ENCODE measurements around the gene HILPDA. TPM values are rescaled to one million over a fixed set of nuclear protein-coding genes. Genes with fewer than 3 reads are reported as not detected.

HILPDA gene
- total and polyA plus RNA-seq, 10 of the 15 experiments (the other 5 are each of a cell fraction or from before 2014, with no cell fraction given): 12.0 to 232 (median 26.4) TPM

DNA sequence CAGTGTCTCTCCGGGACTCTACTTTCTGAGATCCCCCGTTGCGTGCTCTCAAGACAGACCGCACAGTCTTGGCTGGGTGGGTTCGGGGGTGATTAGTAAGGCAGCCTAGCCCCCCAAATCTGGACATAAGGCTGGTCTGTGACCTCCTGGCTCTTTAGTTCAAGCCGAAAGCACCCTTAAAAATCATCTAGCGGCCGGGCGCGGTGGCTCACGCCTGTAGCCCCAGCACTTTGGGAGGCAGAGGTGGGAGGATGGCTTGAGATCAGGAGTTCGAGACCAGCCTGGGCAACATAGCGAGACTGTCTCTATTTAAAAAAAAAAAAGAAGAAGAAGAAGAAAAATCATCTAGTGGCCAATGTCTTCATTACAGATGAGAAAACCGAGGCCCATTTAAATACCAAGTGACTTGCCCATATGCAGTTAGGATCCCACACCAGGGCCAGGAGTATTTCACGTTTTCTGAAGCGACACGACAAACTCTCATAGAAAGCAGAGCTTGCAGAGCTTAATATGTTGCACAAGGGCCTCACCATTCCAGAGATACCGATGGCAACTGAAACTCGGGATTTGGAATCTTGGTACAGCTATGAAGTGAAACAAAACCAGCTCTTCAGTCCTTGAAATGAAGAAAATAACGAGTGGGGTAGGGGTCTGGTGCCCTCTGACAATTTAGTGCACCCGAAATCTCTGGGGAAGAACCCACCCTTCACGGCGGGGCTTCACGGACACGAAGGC lies 703 bp upstream of the HILPDA start:
- peak overlapping the region; percentile 63 for H3K9ac ChIP-seq (ENCODE audit: control insufficient read depth, insufficient read depth, low read length)
- in situ Hi-C loops (cut with MboI) (no loop called here), intact Hi-C loops (cut with micrococcal nuclease; ENCODE audit: unreplicated experiment) (loop anchor here (10.0 kb wide), 1 partner anchor 430 kb away; no protein-coding TSS in a partner anchor)
- H3K27ac ChIP-seq (ENCODE audit: control insufficient read depth, insufficient read depth): peak overlapping the region; percentile 77
- TF ChIP-seq CBX5 (IDR thresholded peaks at IDR 0.05; ENCODE audit: low read depth) (0 out of 2 replicates have a peak, but pooled peaks have one; percentile 3), RELB (IDR thresholded peaks at IDR 0.05; ENCODE audit: low read depth) (peak; percentile 56; the same call in 1 of the 2 replicates), JUND (IDR thresholded peaks at IDR 0.05; ENCODE audit: low read depth, low read length) (no peak), SMAD1 (IDR thresholded peaks at IDR 0.05; ENCODE audit: low read depth, partially characterized antibody) (peak; percentile 66), ZBTB33 (IDR thresholded peaks at IDR 0.05) (peak; percentile 75; the same call in 1 of the 2 replicates)
- peak overlapping the region; percentile 69 for H3K4me3 ChIP-seq
- FAIRE-seq (no peak), DNase-seq (ENCODE audit: low read depth, low spot score) (no peak), ATAC-seq (no peak)
- peaks cover 0 to 4% of the 10 kb centered on the region in 2 experiments; a peak in 1 of 4 replicates for H3K36me3 ChIP-seq (ENCODE audit: control insufficient read depth in 2 of 2, insufficient read depth in 2 of 2, low read length in 1 of 2)
- H3K4me1 ChIP-seq (ENCODE audit: control insufficient read depth, insufficient read depth, low read length): peaks cover 27% of the 10 kb centered on the region
- H3K79me2 ChIP-seq (ENCODE audit: control insufficient read depth, insufficient read depth, low read length): peaks cover 41% of the 10 kb centered on the region
- CTCF ChIA-PET: interaction anchor here (0.8 to 11.3 kb wide), 5 partner anchors 11 to 1386 kb away, joined by 3 to 227 read pairs (median 3); no protein-coding TSS in a partner anchor
- POLR2A ChIA-PET: interaction anchor here (0.6 to 4.8 kb wide), 7 partner anchors 10 to 71 kb away, joined by 3 to 52 read pairs (median 5); no protein-coding TSS in a partner anchor
- BruUV-seq (replicated peaks): TSS peak; percentile 96
- RAD21 ChIA-PET (ENCODE audit: unreplicated experiment): interaction anchor here (0.9 to 4.6 kb wide), 10 partner anchors 9 to 508 kb away, joined by 3 to 28 read pairs (median 4); no protein-coding TSS in a partner anchor
- peak overlapping the region; percentile 52 for H2AFZ ChIP-seq (ENCODE audit: control insufficient read depth, low read depth, low read length)
- no peaks in the 10 kb centered on the region; the same call in 2 of the 3 replicates for H3K9me3 ChIP-seq (replicated peaks; ENCODE audit: control insufficient read depth, insufficient read depth, low read length)
- no peaks in the 10 kb centered on the region for H3K27me3 ChIP-seq (replicated peaks in 1 of 2; ENCODE audit: control insufficient read depth in 2 of 2, insufficient read depth in 2 of 2, low read length in 1 of 2)
- H3K4me2 ChIP-seq (ENCODE audit: control insufficient read depth, insufficient read depth): peak overlapping the region; percentile 97
- no peaks in the 10 kb centered on the region for H4K20me1 ChIP-seq (ENCODE audit: control insufficient read depth, insufficient read depth)
- SMC1A ChIA-PET (ENCODE audit: uncharacterized antibody, unreplicated experiment): interaction anchor here (0.9 to 1.5 kb wide), 9 partner anchors 10 to 107 kb away, joined by 3 to 7 read pairs (median 3); no protein-coding TSS in a partner anchor
- 48% methylated on average over 25 of the region's 25 CpGs for WGBS (ENCODE audit: insufficient coverage, insufficient replicate concordance, low lambda C conversion rate, missing lambda C conversion rate)

All from GM12878 (cell line).